Measurements from ENCODE around the gene ASAH2. TPM values are rescaled to one million over a fixed set of nuclear protein-coding genes. Genes with fewer than 3 reads are reported as not detected.

Gene ASAH2
- total and polyA plus RNA-seq, 2 experiments from 2014 or later: 3.8 to 7.9 TPM

- Histone ChIP-seq H3K4me1 (ENCODE audit: insufficient read depth) (no peaks in the 10 kb centered on the region), H3K9me3 (ENCODE audit: low read depth) (no peaks in the 10 kb centered on the region)
- TF ChIP-seq EZH2phosphoT487 (IDR thresholded peaks at IDR 0.05; ENCODE audit: low read depth, severe bottlenecking, unreplicated experiment) (no peak), EZH2 (IDR thresholded peaks at IDR 0.05; ENCODE audit: borderline replicate concordance) (no peak), CTCF (IDR thresholded peaks at IDR 0.05; ENCODE audit: poor library complexity) (no peak)
Measured at GRCh38 chr10:50210876-50211275, 40.4 kb downstream of the ASAH2 start.

More at GRCh38 chr10:50210876-50211275, 40.4 kb downstream of the ASAH2 start:
- H3K9me2 ChIP-seq (replicated peaks; ENCODE audit: insufficient read depth): no peaks in the 10 kb centered on the region
- H3K79me2 ChIP-seq: no peaks in the 10 kb centered on the region
- H4K20me1 ChIP-seq (ENCODE audit: insufficient read depth, poor library complexity, severe bottlenecking): no peaks in the 10 kb centered on the region
- no peak overlapping the region for H3K27ac ChIP-seq
- H3K27me3 ChIP-seq: no peaks in the 10 kb centered on the region
- H3K4me2 ChIP-seq: no peak overlapping the region
- no peak overlapping the region for H2AFZ ChIP-seq
- no peak for DNase-seq (ENCODE audit: low spot score)
- H3K4me3 ChIP-seq: no peak overlapping the region
- H3K36me3 ChIP-seq (replicated peaks; ENCODE audit: insufficient read depth, low read depth): no peaks in the 10 kb centered on the region

Other genes with a start within 250 kb of the ASAH2 start
- gene WASHC2A, start 183.6 kb downstream of the ASAH2 start, total RNA-seq: 31.9 and 36.7 TPM in 2 replicates
- gene WASHC2A, start 183.6 kb downstream of the ASAH2 start, polyA plus RNA-seq: 25.9 and 35.5 TPM in 2 replicates

All from hepatocyte (in vitro differentiated cells).